GM18951 (cell line): Measurements from ENCODE around the gene EXOG.

ENCODE experiments used
- POLR2A ChIP-seq: IDR thresholded peaks from 4 replicates; pipeline ENCODE4 v1.6.1; 2011; ENCODE audit warnings: mild to moderate bottlenecking; ENCODE audit not compliant: insufficient read length, insufficient read depth; ENCODE audit errors: extremely low read depth
- in situ Hi-C: fragments of 300-500 bp; cut with MboI; formaldehyde crosslinking; loops from one replicate; pipeline ENCODE4 v1.12.0; 2022; ENCODE audit warnings: low sequenced_read_pairs, mixed read lengths, inconsistent platforms; ENCODE audit not compliant: unreplicated experiment

The EXOG gene

DNA sequence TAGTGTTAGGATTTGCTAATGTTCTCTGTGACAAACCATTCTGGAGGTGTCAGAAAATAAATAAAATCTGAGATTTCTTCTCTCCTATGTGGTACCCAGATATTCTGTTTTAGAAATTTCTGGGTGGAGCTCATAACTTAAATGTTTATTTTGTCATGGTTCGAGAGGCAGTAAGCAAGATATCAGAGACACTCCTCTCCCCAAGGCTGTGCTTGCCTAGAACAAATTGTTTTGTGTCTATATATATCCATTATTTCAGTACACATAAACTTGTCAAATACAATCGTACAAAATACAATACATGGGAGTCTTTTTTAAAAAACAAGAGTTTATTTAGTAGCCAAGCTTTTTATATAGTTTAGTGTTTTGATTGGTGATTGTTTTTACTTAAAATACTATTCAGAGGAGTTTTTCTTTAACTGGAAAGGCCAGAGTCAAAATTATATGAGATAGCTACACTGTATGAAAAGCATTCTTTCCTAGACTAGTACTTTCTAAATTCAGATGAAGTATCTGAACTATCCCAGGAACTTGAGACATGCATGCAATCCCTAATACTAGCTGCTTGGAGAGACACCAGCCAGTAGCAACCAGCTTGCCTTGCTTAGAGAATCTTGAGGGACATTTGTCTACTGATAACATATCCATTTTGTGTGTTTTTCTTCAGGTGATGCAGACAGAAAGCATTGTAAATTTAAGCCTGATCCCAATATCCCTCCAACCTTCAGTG lies 4.7 kb downstream of the EXOG start:
- in situ Hi-C loops: no loop called here
- TF ChIP-seq POLR2A: no peak

- in situ Hi-C loops: no loop called here
- TF ChIP-seq POLR2A: no peak
Observed at GRCh38 chr3:38507120-38507519, 11.0 kb downstream of the EXOG start.

- no peak for TF ChIP-seq POLR2A
- in situ Hi-C loops: no loop called here
Observed at GRCh38 chr3:38509732-38510131, 13.6 kb downstream of the EXOG start.

- in situ Hi-C loops: no loop called here
- TF ChIP-seq POLR2A: no peak
Observed at GRCh38 chr3:38510631-38511030, 14.5 kb downstream of the EXOG start.

GRCh38 chr3:38511546-38511945 lies 15.4 kb downstream of the EXOG start:
- TF ChIP-seq POLR2A: no peak
- in situ Hi-C loops: no loop called here

- in situ Hi-C loops: no loop called here
- TF ChIP-seq POLR2A: no peak
Observed at GRCh38 chr3:38515367-38515766, 19.2 kb downstream of the EXOG start.

GRCh38 chr3:38516669-38517068 lies 20.5 kb downstream of the EXOG start:
- TF ChIP-seq POLR2A: no peak
- in situ Hi-C loops: no loop called here

DNA sequence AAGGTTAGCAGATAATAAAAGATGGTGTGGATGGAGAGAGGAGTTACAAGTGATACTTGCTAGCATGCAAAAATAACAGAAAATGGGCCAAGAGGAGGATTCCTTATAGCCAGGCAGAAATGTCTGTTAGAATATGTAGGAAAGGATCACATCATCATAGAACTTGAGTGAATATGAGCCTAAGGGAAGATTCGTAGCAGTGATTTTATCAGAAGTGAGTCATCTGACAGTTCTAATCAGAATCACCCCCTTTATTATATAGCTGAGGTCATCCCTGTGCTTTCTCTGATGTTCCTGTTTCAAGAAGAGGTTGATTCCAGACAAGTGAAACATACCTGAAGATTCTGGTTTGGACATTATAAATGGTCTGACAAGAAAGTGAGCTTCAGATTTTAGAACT lies 22.9 kb downstream of the EXOG start:
- in situ Hi-C loops: no loop called here
- no peak for TF ChIP-seq POLR2A

DNA sequence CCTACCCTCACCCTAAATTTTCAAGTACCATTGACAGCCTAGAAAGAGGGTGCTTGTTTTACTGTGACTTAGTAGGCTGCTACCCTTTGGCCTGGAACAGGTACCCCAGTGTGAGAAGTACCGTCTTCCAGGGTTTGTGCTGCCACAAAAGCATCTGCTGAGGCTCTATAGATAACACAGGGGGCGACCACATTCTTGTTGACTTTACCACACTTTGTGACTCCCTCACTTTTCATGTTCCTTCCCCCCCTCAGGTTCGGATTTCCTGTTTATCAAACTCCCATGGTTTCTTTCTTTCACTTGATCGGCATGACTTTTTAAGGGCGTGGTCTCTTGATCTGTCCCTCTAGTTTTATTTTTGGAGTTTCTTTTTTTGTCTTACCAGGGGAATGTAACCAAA lies 23.5 kb downstream of the EXOG start:
- TF ChIP-seq POLR2A: no peak
- in situ Hi-C loops: loop anchor here (10.0 kb wide), 1 partner anchor 135 kb away; no protein-coding TSS in a partner anchor

- no peak for TF ChIP-seq POLR2A
- in situ Hi-C loops: loop anchor here (10.0 kb wide), 1 partner anchor 133 kb away; no protein-coding TSS in a partner anchor
Observed at GRCh38 chr3:38521391-38521987, 25.3 kb downstream of the EXOG start.

DNA sequence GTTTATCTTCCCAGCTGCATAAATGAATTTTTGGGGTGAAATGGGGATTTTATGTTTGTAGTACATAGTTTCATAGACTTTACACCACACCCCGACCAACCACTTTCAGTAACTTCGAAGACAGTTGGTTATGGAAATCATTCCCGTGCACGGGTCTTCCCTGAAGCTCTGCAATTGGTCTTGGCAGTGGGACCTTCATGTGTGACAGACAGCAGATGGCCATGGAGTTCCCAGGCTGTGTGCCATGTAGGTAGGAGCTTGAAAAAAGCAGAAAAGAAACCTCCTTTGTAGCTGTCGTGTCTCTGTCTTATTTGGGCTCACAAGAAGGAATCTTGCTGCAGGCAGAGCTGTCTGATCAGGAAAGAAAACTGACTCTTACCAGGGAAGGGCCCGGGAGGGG lies 25.9 kb downstream of the EXOG start:
- in situ Hi-C loops: loop anchor here (10.0 kb wide), 1 partner anchor 133 kb away; no protein-coding TSS in a partner anchor

GRCh38 chr3:38524141-38524739 lies 28.1 kb downstream of the EXOG start:
- TF ChIP-seq POLR2A: no peak
- in situ Hi-C loops: loop anchor here (10.0 kb wide), 1 partner anchor 131 kb away; no protein-coding TSS in a partner anchor

More for the DNA sequence above, 25.9 kb downstream of the EXOG start:
- no peak for TF ChIP-seq POLR2A

GRCh38 chr3:38526792-38527191 lies 30.7 kb downstream of the EXOG start:
- TF ChIP-seq POLR2A: no peak
- in situ Hi-C loops: loop anchor here (10.0 kb wide), 1 partner anchor 128 kb away; no protein-coding TSS in a partner anchor
